ENCODE results near the gene CACNA1C. TPM values are rescaled to one million over a fixed set of nuclear protein-coding genes. Genes with fewer than 3 reads are reported as not detected.
A peak's percentile ranks its signal among the peaks of the same experiment; 100 is the strongest.

Gene CACNA1C
- total and polyA plus RNA-seq, 2 of the 4 experiments (the other 2 are of a cell fraction), result 1.6 to 2.6 TPM

GRCh38 chr12:2169489-2169888 lies 116.7 kb downstream of the CACNA1C start:
- Histone ChIP-seq H2BK120ac (ENCODE audit: low read depth, low read length) (no peak overlapping the region), H4K5ac (ENCODE audit: low read depth, low read length) (no peak overlapping the region), H2AK9ac (replicated peaks; ENCODE audit: low read depth, low read length, poor library complexity) (no peak overlapping the region), H3K14ac (replicated peaks; ENCODE audit: low read depth, low read length) (no peak overlapping the region; the same call in 1 of the 2 replicates), H3K9me1 (ENCODE audit: insufficient read depth, low read length) (peaks cover 15% of the 10 kb centered on the region), H4K20me1 (ENCODE audit: insufficient read depth, low read length) (no peaks in the 10 kb centered on the region), H4K91ac (ENCODE audit: insufficient read depth, low read depth, low read length) (no peak overlapping the region), H4K8ac (ENCODE audit: low read depth in 2 of 2, low read length in 2 of 2) (no peak overlapping the region), H3K9ac (ENCODE audit: low read depth, low read length) (no peak overlapping the region), H3K4me2 (ENCODE audit: low read depth, low read length) (no peak overlapping the region), H3K27me3 (ENCODE audit: control insufficient read depth, insufficient read depth, low read length) (no peaks in the 10 kb centered on the region), H3K4me3 (ENCODE audit: insufficient read depth, low read depth, low read length) (no peak overlapping the region), H3K23ac (ENCODE audit: low read depth, low read length) (no peak overlapping the region), H3K4ac (ENCODE audit: low read depth, low read length) (no peak overlapping the region), H3K56ac (ENCODE audit: extremely low read depth, insufficient read depth, low read length) (no peak overlapping the region), H3K9me3 (ENCODE audit: control insufficient read depth, insufficient read depth, low read length) (peaks cover 3% of the 10 kb centered on the region; the same call in 1 of the 2 replicates), H3K18ac (ENCODE audit: low read depth, low read length) (no peak overlapping the region), H2BK5ac (ENCODE audit: low read depth, low read length, poor library complexity, severe bottlenecking) (no peak overlapping the region), H3K4me1 (ENCODE audit: control insufficient read depth, insufficient read depth, low read length) (peaks cover 7% of the 10 kb centered on the region), H2BK15ac (ENCODE audit: low read depth, low read length) (no peak overlapping the region), H3K27ac (ENCODE audit: insufficient read depth, low read length) (no peak overlapping the region), H2AK5ac (ENCODE audit: low read depth, low read length) (0 out of 2 replicates have a peak overlapping the region, but pooled peaks have one; percentile 13), H3K79me1 (ENCODE audit: low read depth in 1 of 2, low read length in 2 of 2) (no peaks in the 10 kb centered on the region; a peak in 1 of 4 replicates), H2AFZ (replicated peaks; ENCODE audit: low read length, poor library complexity) (no peak overlapping the region), H3K36me3 (ENCODE audit: control insufficient read depth, insufficient read depth, low read length) (no peaks in the 10 kb centered on the region), H2BK20ac (ENCODE audit: low read depth, low read length) (no peak overlapping the region)
- DNase-seq (no peak), ATAC-seq (ENCODE audit: low read depth) (no peak)
- BruUV-seq (replicated peaks), result no TSS peak
- in situ Hi-C loops (cut with MboI; ENCODE audit: low sequenced_read_pairs) (no loop called here), dilution Hi-C loops (cut with HindIII; ENCODE audit: low sequenced_read_pairs, unreplicated experiment) (no loop called here), intact Hi-C loops (cut with micrococcal nuclease) (no loop called here)
- POLR2A ChIA-PET (ENCODE audit: unreplicated experiment), result no interaction called here
- TF ChIP-seq SMC3 (IDR thresholded peaks at IDR 0.05; ENCODE audit: low read depth, low read length) (no peak), FOS (IDR thresholded peaks at IDR 0.05; ENCODE audit: low read depth, low read length) (no peak), MAZ (IDR thresholded peaks at IDR 0.05; ENCODE audit: borderline replicate concordance, low read depth, low read length) (no peak), RCOR1 (IDR thresholded peaks at IDR 0.05; ENCODE audit: insufficient replicate concordance, low read length) (no peak)
- WGBS, 2 experiments (ENCODE audit: extremely low coverage in 2 of 2, insufficient read length in 1 of 2), result no CpG with 5 or more reads among the region's 4 CpGs
- CTCF ChIA-PET, result no interaction called here

All from IMR-90 (cell line).